DMS53 treated with DMSO at 0.1 percent for 48 hours (cell line): Measurements from ENCODE around the gene CAMK1D.
A peak's percentile ranks its signal among the peaks of the same experiment; 100 is the strongest.

Experiments used
- DNase-seq: peaks from one replicate; lab custom pipeline; 2025; ENCODE audit not compliant: unreplicated experiment; lab: John Stamatoyannopoulos, UW

Gene CAMK1D

DNA sequence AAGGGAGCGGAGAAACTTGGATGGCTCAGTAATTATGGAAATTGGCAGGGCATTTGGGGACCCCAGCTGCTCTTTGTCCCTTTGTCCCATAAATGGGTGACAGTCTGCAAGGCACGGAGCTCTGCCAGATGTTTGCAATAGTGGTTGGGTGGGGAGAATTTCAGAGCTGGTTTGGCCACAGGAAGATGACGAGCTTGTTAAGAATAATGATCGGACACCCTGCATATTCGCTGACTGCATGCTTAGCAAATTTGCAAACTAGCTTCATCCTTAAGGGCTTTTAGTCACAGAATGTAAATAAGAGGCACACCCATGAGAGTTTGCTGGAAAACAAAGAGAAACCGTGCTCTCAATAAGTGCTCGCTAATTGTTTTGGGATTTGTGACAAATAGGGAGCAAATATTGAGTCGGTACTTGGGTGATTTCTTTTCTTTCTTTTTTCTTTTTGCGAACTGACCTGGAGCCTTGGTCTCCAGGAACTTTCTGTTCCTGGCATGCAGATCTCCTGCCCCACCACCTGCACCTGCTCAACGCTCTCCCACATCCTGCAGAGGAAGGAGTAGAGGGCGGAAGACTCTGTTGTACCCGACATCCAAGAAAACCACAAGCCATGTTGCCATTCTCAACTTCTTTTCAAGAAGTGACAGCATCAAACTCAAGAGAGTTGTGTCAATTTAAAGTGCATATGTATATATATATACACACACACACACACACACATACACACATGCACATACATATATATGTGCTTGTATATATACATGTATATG, 238.9 kb downstream of the CAMK1D start:
- DNase-seq: no peak

DNA sequence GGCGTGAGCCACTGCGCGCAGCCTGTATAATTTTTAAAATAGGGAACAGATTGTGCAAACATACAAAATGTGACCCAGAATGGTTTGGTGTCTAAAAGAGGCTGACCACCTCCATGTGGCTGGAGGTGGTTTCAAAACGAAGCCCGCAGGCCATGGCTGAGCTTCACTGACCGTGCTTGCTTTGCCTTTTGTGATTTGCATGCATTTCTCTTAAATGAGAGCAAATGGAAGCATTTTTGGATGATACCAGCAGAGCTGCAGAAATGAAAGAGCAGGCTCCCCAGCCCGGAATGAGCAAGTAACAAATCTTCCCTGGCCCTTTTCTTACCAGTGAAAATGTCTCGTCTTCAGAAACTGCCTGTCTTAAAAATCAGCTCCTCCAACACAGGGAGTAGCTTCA, 239.9 kb downstream of the CAMK1D start:
- no peak for DNase-seq

DNA sequence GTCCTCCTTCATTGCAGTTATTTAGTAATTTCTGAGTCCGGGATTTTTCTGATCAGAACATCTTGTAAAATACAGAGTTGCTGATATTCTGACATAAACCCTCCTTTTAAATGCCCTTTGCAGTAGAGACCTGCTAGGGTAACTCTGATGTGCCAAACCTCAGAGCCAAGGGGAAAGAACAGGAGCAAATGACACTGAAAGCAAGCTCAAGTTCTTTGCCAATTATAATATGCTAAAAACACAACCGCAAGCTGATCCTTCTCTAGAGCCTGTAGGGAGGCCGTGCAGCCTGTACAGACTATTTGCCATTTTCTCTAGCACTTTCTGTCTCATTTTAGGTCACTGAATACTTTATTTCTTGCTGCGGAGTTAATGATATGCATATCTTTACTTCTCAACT, 240.4 kb downstream of the CAMK1D start:
- no peak for DNase-seq

DNA sequence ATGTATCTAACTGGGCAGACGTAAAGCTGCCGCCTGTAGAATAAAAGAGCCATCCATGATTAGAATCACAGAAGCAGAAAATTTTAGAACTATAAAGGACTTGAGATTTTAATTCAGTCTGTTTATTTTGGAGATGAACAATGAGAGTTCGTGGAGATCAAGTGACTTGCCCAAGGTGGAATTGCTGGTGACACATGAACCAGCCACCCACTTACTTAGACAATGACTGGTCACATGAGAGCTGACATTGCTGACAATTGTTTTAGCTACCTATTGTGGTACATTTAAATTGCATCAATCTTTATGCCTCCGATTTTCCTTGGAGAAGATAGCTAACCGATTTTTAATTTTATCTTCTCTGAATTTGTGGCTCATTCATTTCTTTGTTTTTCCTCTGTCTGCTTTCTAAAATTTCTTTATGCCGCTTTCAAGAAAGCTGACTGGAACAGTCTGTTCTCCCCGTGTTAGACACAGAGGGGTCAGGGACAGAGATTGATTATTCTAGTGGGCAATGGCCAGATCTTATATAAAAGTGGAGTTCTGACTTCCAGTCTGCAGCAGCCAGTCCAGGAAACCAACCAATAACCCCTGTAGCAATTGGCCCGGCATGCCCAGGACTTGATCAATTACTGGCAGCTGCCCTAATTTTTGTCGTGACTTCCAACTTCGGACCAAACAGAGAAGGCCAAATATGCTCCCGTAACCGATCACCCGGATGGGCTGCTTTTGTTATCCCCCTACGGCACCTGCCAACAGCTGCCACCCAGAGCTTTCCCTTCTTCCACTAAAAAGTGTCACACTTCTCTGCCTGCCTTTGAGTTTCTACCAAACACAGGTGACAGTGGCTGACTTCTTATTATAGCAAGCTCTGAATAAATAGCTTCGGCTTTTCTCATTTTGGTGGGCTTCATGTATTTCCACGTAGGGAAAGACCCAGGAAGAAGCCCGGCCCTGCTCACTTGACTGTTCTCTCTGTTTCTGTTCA, 241.6 kb downstream of the CAMK1D start:
- DNase-seq: no peak

DNA sequence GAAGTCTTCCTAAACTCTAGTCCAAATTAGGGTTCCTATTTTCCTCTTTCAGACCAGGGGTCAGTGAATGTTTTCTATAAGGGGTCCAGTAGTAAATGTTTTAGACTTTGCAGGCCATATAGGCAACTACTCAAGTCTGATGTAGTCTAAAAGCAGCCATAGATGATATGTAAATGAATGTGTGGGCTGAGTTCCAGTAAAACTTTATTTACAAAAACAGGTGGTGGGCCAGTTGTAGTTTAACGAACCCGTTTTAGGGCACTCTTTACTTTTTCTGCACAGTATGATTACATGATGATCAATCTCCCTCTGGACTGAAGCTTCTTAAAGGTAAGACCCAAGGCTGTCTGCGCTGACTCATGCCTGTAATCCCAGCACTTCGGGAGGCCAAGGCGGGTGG, 243.6 kb downstream of the CAMK1D start:
- no peak for DNase-seq

DNA sequence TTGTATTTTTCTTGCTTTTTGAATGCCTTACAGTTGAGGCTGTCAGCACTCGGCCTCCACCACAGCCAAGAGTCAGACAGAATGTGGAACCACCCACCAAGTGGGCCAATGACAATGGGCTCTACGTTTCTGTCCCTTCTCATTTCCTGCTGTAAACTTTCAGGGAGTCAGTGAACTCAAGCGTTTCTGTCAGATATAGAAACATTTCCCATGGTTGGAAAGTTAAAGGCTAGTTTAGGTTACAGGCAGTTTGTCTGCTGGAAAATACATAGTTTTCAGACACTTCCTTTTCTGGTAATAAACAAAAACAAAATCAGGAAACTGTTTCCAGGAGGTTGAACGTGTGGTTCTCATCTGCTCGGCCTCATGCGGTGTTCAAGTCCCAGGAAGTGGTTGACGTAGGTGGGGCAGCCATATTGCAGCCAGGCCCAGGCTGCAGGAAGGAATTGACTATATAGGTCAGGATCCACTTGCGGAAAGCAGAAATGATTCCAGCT, 245.1 kb downstream of the CAMK1D start:
- no peak for DNase-seq

DNA sequence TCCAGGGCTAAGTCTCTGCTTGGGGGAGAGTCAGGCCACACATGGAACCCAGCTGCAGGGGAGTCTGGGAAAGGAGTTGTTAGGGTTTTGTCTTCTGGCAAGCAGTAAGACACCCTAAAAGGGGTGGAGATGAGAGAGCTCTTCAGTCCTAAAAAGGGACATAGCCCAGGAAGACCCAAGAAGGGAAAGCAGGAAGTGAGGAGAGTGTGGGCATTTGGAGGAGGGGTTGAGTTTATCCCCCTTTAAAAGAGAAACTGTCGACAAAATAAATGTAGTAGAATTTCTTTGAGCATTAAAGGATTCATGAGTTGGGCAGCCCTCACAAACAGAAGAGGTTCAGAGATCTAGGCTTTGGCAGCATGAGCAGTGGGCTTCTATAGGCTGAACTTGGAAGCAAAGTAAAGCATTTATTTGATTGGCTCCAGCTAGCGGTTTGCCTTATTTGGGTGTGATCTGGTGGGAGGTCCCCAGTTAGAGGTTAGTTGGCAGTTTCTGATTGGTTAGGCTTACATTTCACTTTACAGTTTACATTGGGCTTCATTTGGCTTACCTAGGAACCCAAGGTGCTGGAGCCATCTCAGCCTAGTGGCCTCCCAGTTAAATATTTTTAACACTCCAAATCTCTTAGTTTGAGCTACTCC, 246.7 kb downstream of the CAMK1D start:
- no peak for DNase-seq

DNA sequence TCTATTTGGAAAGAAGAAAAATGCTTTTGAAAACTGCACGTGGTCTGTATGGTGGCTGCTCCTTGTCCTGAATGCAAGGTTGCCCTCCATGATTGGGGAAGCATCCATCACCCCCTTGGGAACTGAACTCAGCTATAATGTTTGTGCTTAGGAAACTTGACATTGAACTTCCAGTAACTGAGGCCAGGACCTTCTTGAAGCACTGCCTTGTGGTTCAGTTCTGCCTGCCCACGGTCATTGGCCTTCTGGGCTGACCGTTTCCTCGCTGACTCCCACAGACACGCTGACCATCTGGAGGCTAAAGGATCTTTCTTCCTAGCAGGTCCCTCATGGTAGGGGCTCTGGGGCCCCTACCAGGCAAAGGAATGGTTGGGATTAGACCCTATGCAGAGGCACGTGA, 247.8 kb downstream of the CAMK1D start:
- DNase-seq: no peak

DNA sequence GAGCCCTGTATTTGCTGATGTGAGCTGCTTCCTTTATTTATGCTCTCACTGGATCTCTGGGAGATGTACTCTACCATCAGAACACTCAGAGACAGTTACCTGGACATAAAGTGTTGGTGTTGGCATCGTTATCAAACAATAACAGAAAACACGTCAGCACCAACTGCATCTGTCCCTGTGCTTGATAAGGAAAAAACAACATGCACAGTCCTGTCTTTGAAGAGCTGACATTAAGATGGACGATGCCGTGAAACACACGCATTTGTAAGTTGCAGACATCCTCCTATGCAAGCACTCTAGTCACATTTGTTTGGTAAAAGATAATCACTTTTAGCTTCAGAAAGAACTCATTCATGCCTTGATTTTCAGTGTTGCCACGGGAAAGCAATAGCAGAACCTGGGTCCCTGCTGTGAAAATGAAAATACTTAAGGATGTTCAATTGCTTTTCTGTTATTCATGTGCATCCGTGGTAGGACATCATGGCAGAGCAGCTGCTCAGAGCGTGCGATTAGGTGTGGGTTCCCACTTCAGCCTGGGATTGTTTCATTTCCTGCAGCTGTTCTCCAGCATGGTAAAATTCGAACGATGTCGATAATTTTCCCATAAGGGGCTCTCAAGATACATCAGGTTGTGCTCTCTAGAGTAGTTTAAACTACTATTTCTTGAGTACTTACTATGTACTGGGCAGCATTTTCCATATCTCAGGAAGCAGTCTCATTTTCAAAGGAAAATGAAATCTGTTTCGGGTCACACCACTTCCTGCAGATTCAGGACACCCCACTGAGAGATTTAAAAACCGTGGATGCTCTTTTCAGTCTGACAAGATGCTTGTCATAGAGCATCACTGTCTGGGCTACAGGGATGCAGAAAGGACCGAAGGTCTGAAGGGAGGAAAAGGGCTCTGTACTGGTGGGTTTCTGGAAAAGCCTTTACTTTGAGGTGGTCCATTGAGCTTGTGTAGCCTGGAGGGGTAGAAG, 248.7 kb downstream of the CAMK1D start:
- no peak for DNase-seq

DNA sequence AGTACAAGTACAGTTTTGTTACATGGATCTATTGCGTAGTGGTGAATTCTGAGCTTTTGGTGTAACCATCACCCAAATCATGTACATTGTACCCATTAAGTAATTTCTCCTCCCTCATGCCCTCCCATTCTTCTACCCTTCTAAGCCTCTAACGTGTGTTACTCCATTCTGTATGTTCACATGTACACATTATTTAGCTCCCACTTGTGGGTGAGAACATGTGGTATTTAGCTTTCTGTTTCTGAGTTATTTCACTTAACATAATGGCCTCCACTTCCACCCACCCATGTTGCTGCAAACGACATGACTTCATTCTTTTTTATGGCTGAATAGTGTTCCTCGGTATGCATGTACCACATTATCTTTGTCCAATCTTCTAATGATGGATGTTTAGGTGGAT, 251.3 kb downstream of the CAMK1D start:
- no peak for DNase-seq

DNA sequence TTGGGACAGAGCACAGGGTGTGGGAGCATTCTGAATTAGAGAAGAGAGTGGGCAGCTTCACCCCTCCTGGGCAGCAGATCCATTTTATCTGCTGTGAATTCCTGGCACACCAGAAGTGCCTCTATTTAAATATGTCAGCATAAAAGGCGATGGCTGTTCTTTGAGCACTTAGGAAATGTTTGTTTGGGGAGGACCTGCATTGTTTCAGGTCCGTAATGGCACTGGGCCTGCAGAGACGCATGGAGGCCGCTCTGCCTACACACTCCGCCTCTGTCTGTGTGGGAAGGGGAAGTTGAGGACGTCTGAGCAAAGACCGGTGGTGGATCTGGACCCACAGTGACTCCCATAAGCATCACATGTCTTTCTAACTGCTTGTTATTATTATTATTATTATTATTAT, 253.2 kb downstream of the CAMK1D start:
- DNase-seq: no peak

DNA sequence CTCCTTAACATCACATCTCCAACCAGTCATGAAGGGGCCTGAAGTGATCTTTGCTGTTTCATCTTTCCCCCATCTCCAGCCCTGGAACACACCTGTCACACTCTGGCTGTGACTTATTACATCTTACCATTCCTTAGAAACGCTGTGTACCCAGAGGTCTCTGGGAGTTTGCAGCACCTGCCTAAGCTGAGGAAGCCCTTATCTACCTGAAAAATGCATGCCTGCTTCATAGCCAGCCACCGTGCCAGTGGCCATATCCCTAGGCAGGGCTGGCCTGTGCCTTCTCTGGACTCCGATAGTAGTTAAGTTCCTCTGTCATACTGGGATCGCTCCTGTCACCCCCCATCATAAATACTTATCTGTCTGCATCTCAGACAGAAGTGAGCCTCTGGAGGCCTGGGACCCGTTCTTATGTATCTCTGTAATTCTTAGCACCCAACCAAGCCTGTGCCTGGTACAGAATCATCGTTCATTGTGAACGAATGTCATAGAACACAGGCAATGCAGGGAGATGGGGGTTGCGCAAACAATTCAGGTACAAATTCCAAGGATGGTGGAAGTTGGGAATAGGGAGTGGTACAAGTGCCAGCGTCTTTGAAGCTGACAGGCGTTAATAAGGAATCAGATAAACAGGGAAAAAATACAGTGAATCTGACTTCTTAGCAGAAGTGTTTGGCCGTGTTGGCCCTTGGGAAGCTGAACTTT, 254.6 kb downstream of the CAMK1D start:
- DNase-seq: no peak

DNA sequence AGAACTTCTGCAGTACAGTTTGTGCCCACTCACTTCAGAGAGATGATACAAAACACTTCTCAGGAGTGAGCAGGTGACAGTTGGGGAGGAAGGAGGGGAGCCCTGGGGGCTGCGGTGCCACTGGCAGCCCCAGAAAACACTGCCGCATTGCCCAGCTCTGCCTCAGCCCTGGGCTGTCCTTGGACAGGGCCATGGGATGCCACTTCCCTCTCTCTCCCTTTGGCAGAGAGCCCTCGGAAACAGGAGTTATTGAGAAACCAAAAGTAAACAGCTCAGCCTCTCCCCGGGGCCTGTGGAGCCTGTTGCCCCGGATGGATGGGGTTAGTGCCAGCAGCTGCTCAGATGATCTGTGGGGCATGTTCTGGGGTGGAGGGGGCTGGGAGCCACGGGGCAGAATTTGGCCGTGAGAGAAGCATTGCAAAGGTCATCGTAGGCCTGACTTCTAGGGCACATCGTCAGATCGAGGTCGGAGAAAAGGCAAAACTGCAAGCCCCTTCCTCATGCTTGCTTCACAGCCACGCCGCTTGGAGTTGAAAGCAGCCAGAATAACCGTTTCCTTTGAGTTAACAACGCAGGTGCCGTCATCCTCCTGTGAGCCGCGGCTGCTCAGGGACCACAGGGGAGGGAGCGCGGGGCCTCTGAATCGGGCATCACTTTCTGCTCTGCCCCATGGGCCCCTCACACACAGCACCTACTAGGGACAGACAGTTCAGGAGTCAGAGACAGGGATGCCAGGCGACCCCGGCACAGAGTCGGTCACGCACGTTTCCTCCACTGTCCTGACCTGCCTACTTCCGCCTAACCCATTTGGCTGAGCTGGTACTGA, 256.4 kb downstream of the CAMK1D start:
- peak; percentile 96 for DNase-seq

DNA sequence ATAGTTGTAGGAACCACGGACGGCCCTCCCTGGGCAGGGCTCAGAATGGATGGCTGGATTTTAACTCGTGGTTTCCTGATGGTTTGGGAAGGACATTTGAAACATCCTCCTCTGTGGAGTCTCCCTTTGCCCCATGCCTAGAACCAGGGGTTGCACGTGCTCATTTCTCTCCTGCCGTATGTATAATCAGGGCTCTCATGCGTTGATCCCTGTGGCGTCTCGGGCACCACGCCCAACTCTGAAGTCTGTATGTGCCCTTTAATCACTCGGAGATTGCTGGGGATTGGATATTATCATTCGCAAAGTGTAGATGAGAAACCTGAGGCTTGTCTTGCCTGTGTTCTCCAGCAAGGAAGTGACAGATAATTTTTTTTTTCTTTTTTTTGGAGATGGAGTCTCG, 257.1 kb downstream of the CAMK1D start:
- peak; percentile 61 for DNase-seq

DNA sequence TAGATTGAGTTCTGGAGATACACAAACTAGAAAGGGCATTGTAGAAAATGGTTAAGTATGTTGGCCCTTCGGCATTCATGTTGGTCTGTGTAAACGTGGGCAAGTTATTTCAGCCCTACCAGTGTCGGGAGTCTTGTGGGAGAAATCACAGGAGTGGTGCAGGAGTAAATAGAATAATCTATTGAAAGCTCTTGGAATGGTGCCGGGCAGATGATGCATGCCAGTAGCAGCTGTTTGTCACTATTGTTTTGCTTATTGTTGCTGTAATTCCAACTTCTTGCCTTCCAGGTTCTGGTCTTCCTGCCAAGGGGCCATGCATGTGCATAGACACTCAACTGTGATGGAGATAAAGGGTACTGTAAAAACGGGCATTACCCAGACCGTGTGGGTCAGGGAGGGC, 259.4 kb downstream of the CAMK1D start:
- DNase-seq: no peak

DNA sequence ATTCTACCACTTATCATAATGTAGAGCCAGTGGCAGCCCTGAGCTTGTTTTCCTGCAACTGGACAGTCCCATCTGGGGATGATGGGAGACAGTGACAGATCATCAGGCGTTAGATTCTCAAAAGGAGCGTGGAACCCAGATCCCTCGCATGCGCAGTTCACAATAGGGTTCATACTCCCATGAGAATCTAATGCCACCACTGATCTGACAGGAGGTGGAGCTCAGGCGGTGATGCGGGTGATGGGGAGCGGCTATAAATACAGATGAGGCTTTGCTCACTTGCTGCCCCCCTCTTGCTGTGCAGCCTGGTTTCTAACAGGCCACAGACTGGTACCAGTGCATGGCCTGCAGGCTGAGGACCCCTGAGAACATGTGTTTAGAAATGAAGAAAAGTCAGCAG, 260.1 kb downstream of the CAMK1D start:
- no peak for DNase-seq

DNA sequence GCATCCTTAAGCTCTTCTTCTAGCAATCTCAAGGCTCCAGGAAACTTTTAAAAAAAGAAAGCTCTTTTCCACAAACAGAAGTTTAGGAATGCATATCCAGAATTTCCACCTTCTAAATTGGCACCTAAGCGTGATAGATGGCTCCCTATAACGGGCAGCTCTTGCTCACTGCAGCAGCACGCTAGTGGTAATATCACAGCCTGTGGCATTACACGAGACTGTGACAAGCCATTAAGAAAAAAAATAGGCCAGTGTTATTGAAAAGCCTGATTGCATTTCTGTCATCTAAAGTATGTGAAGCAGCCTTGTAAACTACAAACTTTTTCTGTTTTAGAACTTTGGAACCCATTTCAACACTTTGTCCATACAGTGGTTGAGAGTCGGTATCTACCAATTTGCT, 263.8 kb downstream of the CAMK1D start:
- no peak for DNase-seq

DNA sequence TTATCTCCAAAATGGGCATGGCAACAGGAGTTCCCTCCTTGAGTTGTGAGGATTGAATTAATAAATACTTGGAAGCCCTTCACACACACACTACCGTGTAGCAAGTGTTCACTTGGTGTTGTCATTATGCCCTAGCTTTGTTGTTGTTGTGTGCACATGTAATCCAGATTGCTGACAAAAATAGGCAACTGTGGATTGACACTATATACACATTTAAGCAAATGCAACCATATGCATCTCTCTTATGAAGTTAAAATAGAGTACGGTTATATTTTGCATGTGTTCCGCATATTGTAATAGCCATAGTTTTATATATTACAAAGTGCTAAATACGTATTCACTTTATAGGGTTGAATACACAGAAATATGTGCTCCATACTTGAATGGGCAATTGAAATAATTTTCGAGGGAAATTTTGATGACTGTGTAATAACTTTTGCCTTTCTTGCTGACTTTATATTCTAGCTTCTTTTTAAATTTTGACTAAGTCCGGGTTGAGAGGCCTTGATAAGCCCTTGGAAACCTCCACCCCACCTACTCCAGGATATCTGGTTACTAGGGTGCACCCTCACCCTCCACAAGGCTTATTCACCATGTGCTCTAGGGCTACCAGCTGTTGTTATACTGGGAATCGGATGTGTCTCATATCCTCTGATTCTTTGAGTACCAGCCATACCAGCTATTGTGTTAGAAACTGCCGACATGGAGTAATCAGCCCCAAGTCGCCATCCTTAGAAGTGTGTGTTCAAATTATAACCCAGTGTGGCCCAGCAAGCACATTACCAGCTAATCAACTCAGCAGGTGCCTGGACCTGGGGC, 265.0 kb downstream of the CAMK1D start:
- no peak for DNase-seq
